WTC11 (cell line): ENCODE measurements around the gene SLC9A3.

Experiments used
- ATF1 ChIP-seq: sonication (generic); formaldehyde crosslinking; IDR thresholded peaks from 2 replicates; pipeline ENCODE4 v1.8.1; 2023; ENCODE audit warnings: mild to moderate bottlenecking, moderate library complexity, missing genetic modification reagents
- ATF6 ChIP-seq: sonication (generic); formaldehyde crosslinking; IDR thresholded peaks from 2 replicates; pipeline ENCODE4 v1.8.1; 2023; ENCODE audit warnings: mild to moderate bottlenecking, missing genetic modification reagents
- CTCF ChIP-seq: fragments of 200-600 bp; IDR thresholded peaks from 2 replicates; pipeline ENCODE4 v1.8.0; 2022; ENCODE audit warnings: antibody characterized with exemption
- IRF1 ChIP-seq: sonication (generic); formaldehyde crosslinking; IDR thresholded peaks from 2 replicates; pipeline ENCODE4 v1.8.0; 2023; ENCODE audit warnings: missing genetic modification reagents
- MAX ChIP-seq: sonication (generic); formaldehyde crosslinking; IDR thresholded peaks from 2 replicates; pipeline ENCODE4 v1.8.0; 2022; ENCODE audit warnings: mild to moderate bottlenecking, missing genetic modification reagents
- NFE2L1 ChIP-seq: sonication (generic); formaldehyde crosslinking; IDR thresholded peaks from 2 replicates; pipeline ENCODE4 v1.8.1; 2023; ENCODE audit warnings: missing genetic modification reagents

- TF ChIP-seq ATF1 (CRISPR knock-in tag), result no peak
- no peak for TF ChIP-seq CTCF
- TF ChIP-seq IRF1 (CRISPR knock-in tag), result no peak
- TF ChIP-seq MAX (CRISPR knock-in tag), result no peak
- no peak for TF ChIP-seq ATF6 (CRISPR knock-in tag)
- TF ChIP-seq NFE2L1 (CRISPR knock-in tag), result no peak
Observed at GRCh38 chr5:521680-522079, 2.6 kb downstream of the SLC9A3 start.
